Measurements from ENCODE around the gene CACNA2D3.

- TF ChIP-seq CTCF (IDR thresholded peaks at IDR 0.05) (no peak), POLR2A (IDR thresholded peaks at IDR 0.05) (no peak)
Observed at GRCh38 chr3:54661151-54661550, 538.8 kb downstream of the CACNA2D3 start.

All from lower leg skin (tissue), 3 donors.